Caco-2 (cell line): ENCODE data around the gene RPS6KA2. TPM values are rescaled to one million over a fixed set of nuclear protein-coding genes. Genes with fewer than 3 reads are reported as not detected.

ENCODE experiments used
- BruUV-seq: library from RNA; stranded (reverse); fragments of 400-500 nt; replicated peaks from 2 replicates; lab custom pipeline; 2021; lab: Mats Ljungman, UMichigan
- CTCF ChIA-PET: fragments of 300-600 bp; sonication (Branson Sonifier 250); formaldehyde crosslinking; loops from one replicate; lab custom pipeline; 2022; ENCODE audit warnings: antibody characterized with exemption; lab: Charles Lee
- POLR2A ChIA-PET: fragments of 300-600 bp; sonication (Branson Sonifier 250); formaldehyde crosslinking; loops from one replicate; lab custom pipeline; 2022; ENCODE audit warnings: antibody characterized with exemption; lab: Charles Lee
- DNase-seq, 2 experiments: peaks; one replicate each; pipeline versions ENCODE4 v3.0.0 to v3.0.0-alpha.2; 2020 to 2022
- H3K27me3 ChIP-seq: replicated peaks from 2 replicates; pipeline ENCODE4 v1.6.0; 2011; ENCODE audit warnings: low read length; ENCODE audit not compliant: control insufficient read depth, insufficient read depth
- H3K36me3 ChIP-seq: 2 replicates; pipeline ENCODE4 v1.5.1; 2011; ENCODE audit warnings: low read length; ENCODE audit not compliant: control insufficient read depth, insufficient read depth
- H3K4me1 ChIP-seq: fragments of 250-450 bp; sonication (Bioruptor Pico); 2 replicates; pipeline ENCODE4 v1.5.1; 2020; ENCODE audit warnings: mild to moderate bottlenecking
- H3K4me3 ChIP-seq: 2 replicates; pipeline ENCODE4 v1.5.1; 2011; ENCODE audit warnings: low read depth, mild to moderate bottlenecking, control low read depth, low read length
- H3K9me3 ChIP-seq: fragments of 250-450 bp; sonication (Bioruptor Pico); 2 replicates; pipeline ENCODE4 v1.5.1; 2020; ENCODE audit warnings: mild to moderate bottlenecking, moderate library complexity
- H3K27ac Mint-ChIP-seq: one replicate; pipeline ENCODE4 v1.8.0; 2022; ENCODE audit warnings: mixed read lengths; ENCODE audit not compliant: unreplicated experiment
- H3K27me3 Mint-ChIP-seq: one replicate; pipeline ENCODE4 v1.8.0; 2022; ENCODE audit warnings: mixed read lengths; ENCODE audit not compliant: insufficient read depth, unreplicated experiment
- H3K36me3 Mint-ChIP-seq: one replicate; pipeline ENCODE4 v1.8.0; 2022; ENCODE audit warnings: mild to moderate bottlenecking, mixed read lengths; ENCODE audit not compliant: insufficient read depth, unreplicated experiment
- H3K4me1 Mint-ChIP-seq: one replicate; pipeline ENCODE4 v1.8.0; 2022; ENCODE audit warnings: low read depth, mixed read lengths; ENCODE audit not compliant: unreplicated experiment
- H3K4me3 Mint-ChIP-seq: one replicate; pipeline ENCODE4 v1.8.0; 2022; ENCODE audit warnings: mild to moderate bottlenecking, moderate library complexity, mixed read lengths; ENCODE audit not compliant: unreplicated experiment
- H3K9me3 Mint-ChIP-seq: one replicate; pipeline ENCODE4 v1.8.0; 2022; ENCODE audit warnings: mixed read lengths; ENCODE audit not compliant: unreplicated experiment
- CTCF ChIP-seq, 2 experiments: fragments of 200-600 bp in 1 of 2; IDR thresholded peaks; 1 replicate in 1 of 2; 2 replicates in 1 of 2; pipeline versions ENCODE4 v1.5.1 to v1.8.0; 2011 to 2022; ENCODE audit warnings: antibody characterized with exemption in 1 of 2, control low read depth in 1 of 2, inconsistent platforms in 1 of 2, low read depth in 1 of 2, low read length in 1 of 2, mild to moderate bottlenecking in 1 of 2, moderate library complexity in 1 of 2; ENCODE audit not compliant: insufficient read depth in 1 of 2, severe bottlenecking in 1 of 2, unreplicated experiment in 1 of 2
- intact Hi-C: fragments of 100-400 bp; cut with micrococcal nuclease; formaldehyde crosslinking; loops from one replicate; pipeline ENCODE4 v1.10.0; 2022; ENCODE audit not compliant: unreplicated experiment
- total RNA-seq: library from RNA; stranded (reverse); gene quantifications from 2 replicates; pipeline ENCODE4 v1.2.3, GENCODE V29; 2022

The RPS6KA2 gene
- total RNA-seq, 1 experiment from 2014 or later: 5.6 TPM

GRCh38 chr6:166544296-166544605 lies 82.8 kb downstream of the RPS6KA2 start:
- no TSS peak for BruUV-seq
- Mint-ChIP-seq H3K27me3 (peaks cover 31% of the 10 kb centered on the region), H3K4me3 (no peak overlapping the region), H3K27ac (no peak overlapping the region), H3K36me3 (no peaks in the 10 kb centered on the region), H3K9me3 (no peaks in the 10 kb centered on the region), H3K4me1 (peaks cover 9% of the 10 kb centered on the region)
- no peak for DNase-seq
- H3K4me3 ChIP-seq: no peak overlapping the region
- H3K9me3 ChIP-seq: no peaks in the 10 kb centered on the region
- POLR2A ChIA-PET: no interaction called here
- CTCF ChIA-PET: no interaction called here
- intact Hi-C loops: no loop called here
- H3K4me1 ChIP-seq: 0 out of 2 replicates have a peak, but pooled peaks cover 7% of the 10 kb centered on the region
- H3K36me3 ChIP-seq: no peaks in the 10 kb centered on the region
- TF ChIP-seq CTCF (IDR thresholded peaks at IDR 0.05; ENCODE audit: insufficient read depth in 1 of 2, low read depth in 1 of 2, low read length in 1 of 2, severe bottlenecking in 1 of 2, unreplicated experiment in 1 of 2): no peak
- H3K27me3 ChIP-seq: no peaks in the 10 kb centered on the region; the same call in none of the 2 replicates

GRCh38 chr6:166543603-166544295 lies 83.3 kb downstream of the RPS6KA2 start:
- intact Hi-C loops: no loop called here
- no peak for DNase-seq
- Mint-ChIP-seq H3K9me3 (no peaks in the 10 kb centered on the region), H3K4me3 (no peak overlapping the region), H3K36me3 (no peaks in the 10 kb centered on the region), H3K27ac (no peak overlapping the region), H3K27me3 (peaks cover 31% of the 10 kb centered on the region), H3K4me1 (peaks cover 9% of the 10 kb centered on the region)
- Histone ChIP-seq H3K9me3 (no peaks in the 10 kb centered on the region), H3K36me3 (no peaks in the 10 kb centered on the region), H3K4me1 (0 out of 2 replicates have a peak, but pooled peaks cover 7% of the 10 kb centered on the region), H3K27me3 (no peaks in the 10 kb centered on the region; the same call in none of the 2 replicates), H3K4me3 (no peak overlapping the region)
- BruUV-seq: no TSS peak
- ChIA-PET POLR2A (no interaction called here), CTCF (no interaction called here)
- no peak for TF ChIP-seq CTCF (IDR thresholded peaks at IDR 0.05; ENCODE audit: insufficient read depth in 1 of 2, low read depth in 1 of 2, low read length in 1 of 2, severe bottlenecking in 1 of 2, unreplicated experiment in 1 of 2)

GRCh38 chr6:166542580-166542912 lies 84.5 kb downstream of the RPS6KA2 start:
- peaks cover 9% of the 10 kb centered on the region for H3K4me1 Mint-ChIP-seq

More at GRCh38 chr6:166542580-166542912, 84.5 kb downstream of the RPS6KA2 start:
- no peak overlapping the region for H3K27ac Mint-ChIP-seq
- DNase-seq: peak; percentile 44 to 46
- no peak overlapping the region for H3K4me3 ChIP-seq
- H3K4me1 ChIP-seq: 0 out of 2 replicates have a peak, but pooled peaks cover 7% of the 10 kb centered on the region
- ChIA-PET CTCF (no interaction called here), POLR2A (no interaction called here)
- H3K36me3 ChIP-seq: no peaks in the 10 kb centered on the region
- H3K9me3 Mint-ChIP-seq: no peaks in the 10 kb centered on the region
- H3K27me3 Mint-ChIP-seq: peaks cover 23% of the 10 kb centered on the region
- peak overlapping the region; percentile 60 for H3K4me3 Mint-ChIP-seq
- H3K36me3 Mint-ChIP-seq: no peaks in the 10 kb centered on the region
- H3K9me3 ChIP-seq: no peaks in the 10 kb centered on the region
- intact Hi-C loops: no loop called here
- TF ChIP-seq CTCF (IDR thresholded peaks at IDR 0.05; ENCODE audit: insufficient read depth in 1 of 2, low read depth in 1 of 2, low read length in 1 of 2, severe bottlenecking in 1 of 2, unreplicated experiment in 1 of 2): no peak
- H3K27me3 ChIP-seq: no peaks in the 10 kb centered on the region; the same call in none of the 2 replicates
- BruUV-seq: no TSS peak
